Measurements from ENCODE around the gene DAB2.

GRCh38 chr5:39466846-39467245, 42.1 kb upstream of the DAB2 start:
- TF ChIP-seq, protein P1, sequence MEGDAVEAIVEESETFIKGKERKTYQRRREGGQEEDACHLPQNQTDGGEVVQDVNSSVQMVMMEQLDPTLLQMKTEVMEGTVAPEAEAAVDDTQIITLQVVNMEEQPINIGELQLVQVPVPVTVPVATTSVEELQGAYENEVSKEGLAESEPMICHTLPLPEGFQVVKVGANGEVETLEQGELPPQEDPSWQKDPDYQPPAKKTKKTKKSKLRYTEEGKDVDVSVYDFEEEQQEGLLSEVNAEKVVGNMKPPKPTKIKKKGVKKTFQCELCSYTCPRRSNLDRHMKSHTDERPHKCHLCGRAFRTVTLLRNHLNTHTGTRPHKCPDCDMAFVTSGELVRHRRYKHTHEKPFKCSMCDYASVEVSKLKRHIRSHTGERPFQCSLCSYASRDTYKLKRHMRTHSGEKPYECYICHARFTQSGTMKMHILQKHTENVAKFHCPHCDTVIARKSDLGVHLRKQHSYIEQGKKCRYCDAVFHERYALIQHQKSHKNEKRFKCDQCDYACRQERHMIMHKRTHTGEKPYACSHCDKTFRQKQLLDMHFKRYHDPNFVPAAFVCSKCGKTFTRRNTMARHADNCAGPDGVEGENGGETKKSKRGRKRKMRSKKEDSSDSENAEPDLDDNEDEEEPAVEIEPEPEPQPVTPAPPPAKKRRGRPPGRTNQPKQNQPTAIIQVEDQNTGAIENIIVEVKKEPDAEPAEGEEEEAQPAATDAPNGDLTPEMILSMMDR (IDR thresholded peaks at IDR 0.05), result no peak
- TF ChIP-seq EP300 (IDR thresholded peaks at IDR 0.05), result no peak

Data from upper lobe of left lung (tissue), 4 donors.